IPS DF 6.9 (cell line): ENCODE data around the gene RFC1.
"Not testable (repeated sequence)": the region's sequence is repeated elsewhere in the genome, so short reads cannot be mapped to it uniquely, and the experiment has no call there.

Experiments
- DNase-seq: peaks from one replicate; pipeline ENCODE4 v3.0.0-alpha.2; 2013; ENCODE audit warnings: low read depth, low spot score
- H3K27ac ChIP-seq: one replicate; pipeline ENCODE4 v1.5.1; 2013; ENCODE audit warnings: low read length, control low read depth
- H3K27me3 ChIP-seq: 2 replicates; pipeline ENCODE4 v1.6.1; 2013; ENCODE audit warnings: mild to moderate bottlenecking, low read length; ENCODE audit not compliant: control insufficient read depth, insufficient read depth
- H3K36me3 ChIP-seq: 2 replicates; pipeline ENCODE4 v1.6.1; 2013; ENCODE audit warnings: low read length; ENCODE audit not compliant: control insufficient read depth, insufficient read depth
- H3K4me1 ChIP-seq: 2 replicates; pipeline ENCODE4 v1.6.1; 2013; ENCODE audit warnings: low read length; ENCODE audit not compliant: control insufficient read depth, insufficient read depth
- H3K4me3 ChIP-seq: 2 replicates; pipeline ENCODE4 v1.5.1; 2013; ENCODE audit warnings: mild to moderate bottlenecking, low read length
- H3K9me3 ChIP-seq: 2 replicates; pipeline ENCODE4 v1.6.1; 2013; ENCODE audit warnings: low read length, inconsistent platforms; ENCODE audit not compliant: control insufficient read depth, insufficient read depth
- WGBS: extraction: QIAGEN DNeasy Blood & Tissue Kit; methylation state at CpG from one replicate; pipeline ENCODE4 v1.1.7; 2013; ENCODE audit warnings: mixed read lengths, missing lambda C conversion rate; ENCODE audit not compliant: insufficient read length, insufficient coverage; 5-methylcytosine and 5-hydroxymethylcytosine counted together

RFC1 gene

DNA sequence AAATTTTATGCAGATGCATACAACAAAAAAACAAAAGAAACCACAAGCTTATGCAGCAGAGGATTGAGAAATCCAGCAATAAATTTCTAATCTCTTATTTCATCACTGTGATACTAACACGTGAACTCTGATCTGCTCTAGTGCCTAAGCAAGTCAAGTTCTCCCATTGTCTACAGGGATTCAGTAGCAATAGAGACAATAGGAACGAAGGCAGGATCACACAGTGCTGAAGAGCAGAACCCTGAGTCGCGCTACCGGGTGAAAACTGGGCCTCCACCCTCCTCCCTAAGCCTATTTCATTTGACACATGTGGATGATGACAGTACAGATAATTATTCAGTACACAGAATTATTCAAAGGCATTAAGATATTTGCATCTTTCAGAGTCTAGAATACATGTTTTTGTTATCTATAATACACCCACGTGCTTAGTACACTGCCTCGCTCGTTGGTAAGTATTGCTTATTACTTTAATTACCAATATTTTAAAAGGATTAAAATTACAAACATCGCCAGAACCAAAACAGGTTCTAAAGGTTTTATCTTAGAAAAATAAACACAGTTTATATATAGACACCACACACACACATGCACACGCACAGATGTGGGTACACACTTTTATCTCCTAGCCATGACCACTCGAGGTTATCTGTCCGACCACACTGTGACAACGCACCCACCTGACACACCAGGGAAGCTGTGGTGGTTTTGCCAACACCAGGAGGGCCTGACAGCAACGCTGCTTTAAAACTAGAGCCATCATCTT, 60.1 kb downstream of the RFC1 start:
- WGBS = no CpG with 5 or more reads among the region's 14 CpGs
- no peak overlapping the region for H3K27ac ChIP-seq
- H3K4me3 ChIP-seq = no peak overlapping the region
- H3K27me3 ChIP-seq = no peaks in the 10 kb centered on the region
- DNase-seq = no peak
- no peaks in the 10 kb centered on the region for H3K4me1 ChIP-seq
- no peaks in the 10 kb centered on the region for H3K9me3 ChIP-seq
- H3K36me3 ChIP-seq = peaks cover 7% of the 10 kb centered on the region; the same call in 1 of the 2 replicates

DNA sequence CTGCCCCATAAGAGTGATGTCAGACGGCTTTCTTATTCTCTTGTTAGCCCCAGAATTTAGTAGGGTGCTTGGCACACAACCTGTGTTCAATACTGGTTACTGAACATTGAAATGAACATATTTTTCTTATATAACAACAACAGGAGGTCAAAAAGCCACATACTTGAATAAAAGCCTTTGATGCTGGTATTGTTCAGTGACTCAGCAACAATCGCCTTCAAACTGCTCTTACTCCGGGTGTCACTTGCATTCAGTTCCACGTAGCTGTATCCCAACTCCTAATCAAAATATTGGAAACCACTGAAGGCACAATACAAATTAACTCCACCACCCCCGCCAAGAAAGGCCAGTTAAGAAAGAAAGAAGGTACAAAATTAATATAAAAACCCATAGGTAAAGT, 61.5 kb downstream of the RFC1 start:
- no peaks in the 10 kb centered on the region for H3K4me1 ChIP-seq
- DNase-seq = no peak
- no CpG with 5 or more reads among the region's 5 CpGs for WGBS
- no peak overlapping the region for H3K4me3 ChIP-seq
- peaks cover 13% of the 10 kb centered on the region for H3K36me3 ChIP-seq
- no peaks in the 10 kb centered on the region for H3K27me3 ChIP-seq
- H3K27ac ChIP-seq = no peak overlapping the region
- no peaks in the 10 kb centered on the region for H3K9me3 ChIP-seq

DNA sequence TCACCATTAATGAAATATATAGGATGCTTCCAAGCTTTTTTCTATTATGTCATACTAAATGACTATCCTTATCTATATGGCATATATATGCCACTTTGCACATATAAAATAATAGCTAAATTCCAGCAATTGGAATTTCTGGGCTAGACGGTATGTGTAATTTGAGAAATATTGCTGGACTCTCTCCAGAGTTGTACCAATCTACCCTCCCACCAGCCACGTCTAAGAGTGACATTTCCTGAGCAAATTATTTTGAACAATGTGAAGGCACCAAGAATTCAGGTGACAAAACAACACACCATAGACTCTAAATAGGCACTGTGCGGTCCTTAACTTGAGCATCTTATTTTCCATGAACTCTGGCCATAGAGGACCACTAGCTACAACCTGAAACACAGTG, 62.3 kb downstream of the RFC1 start:
- no peaks in the 10 kb centered on the region for H3K9me3 ChIP-seq
- H3K27me3 ChIP-seq = no peaks in the 10 kb centered on the region
- peaks cover 10% of the 10 kb centered on the region for H3K36me3 ChIP-seq
- no peaks in the 10 kb centered on the region for H3K4me1 ChIP-seq
- no CpG with 5 or more reads among the region's 3 CpGs for WGBS
- no peak overlapping the region for H3K27ac ChIP-seq
- no peak overlapping the region for H3K4me3 ChIP-seq
- DNase-seq = no peak

- peaks cover 10% of the 10 kb centered on the region for H3K36me3 ChIP-seq
- WGBS = no CpG with 5 or more reads among the region's 1 CpG
Measured at GRCh38 chr4:39302901-39303300, 63.3 kb downstream of the RFC1 start.

DNA sequence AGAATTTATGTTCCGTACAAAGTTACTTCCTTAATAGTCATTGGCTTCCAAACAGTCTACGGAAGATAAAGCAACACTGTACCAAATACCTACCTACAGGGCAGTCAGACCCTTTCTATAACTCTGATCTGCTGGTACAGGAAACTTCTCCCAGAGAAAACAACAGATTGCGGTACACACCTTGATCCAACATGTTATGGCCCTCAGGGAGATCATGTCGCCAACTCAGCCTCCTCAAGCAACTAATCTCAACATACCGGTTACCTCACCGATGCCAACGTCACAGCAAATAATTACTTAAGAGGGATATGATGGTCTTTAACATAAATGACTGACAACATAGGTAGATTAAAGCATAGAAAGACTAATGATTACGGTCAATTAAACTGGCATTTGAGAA, 70.4 kb downstream of the RFC1 start:
- H3K4me3 ChIP-seq = no peak overlapping the region
- no peak for DNase-seq
- no peaks in the 10 kb centered on the region for H3K27me3 ChIP-seq
- peaks cover 22% of the 10 kb centered on the region for H3K36me3 ChIP-seq
- H3K27ac ChIP-seq = no peak overlapping the region
- WGBS = no CpG with 5 or more reads among the region's 8 CpGs
- H3K9me3 ChIP-seq = no peaks in the 10 kb centered on the region
- no peaks in the 10 kb centered on the region for H3K4me1 ChIP-seq

More at GRCh38 chr4:39302901-39303300, 63.3 kb downstream of the RFC1 start:
- H3K27me3 ChIP-seq = no peaks in the 10 kb centered on the region
- no peaks in the 10 kb centered on the region for H3K9me3 ChIP-seq
- DNase-seq = no peak
- H3K4me1 ChIP-seq = no peaks in the 10 kb centered on the region
- H3K4me3 ChIP-seq = no peak overlapping the region
- no peak overlapping the region for H3K27ac ChIP-seq

DNA sequence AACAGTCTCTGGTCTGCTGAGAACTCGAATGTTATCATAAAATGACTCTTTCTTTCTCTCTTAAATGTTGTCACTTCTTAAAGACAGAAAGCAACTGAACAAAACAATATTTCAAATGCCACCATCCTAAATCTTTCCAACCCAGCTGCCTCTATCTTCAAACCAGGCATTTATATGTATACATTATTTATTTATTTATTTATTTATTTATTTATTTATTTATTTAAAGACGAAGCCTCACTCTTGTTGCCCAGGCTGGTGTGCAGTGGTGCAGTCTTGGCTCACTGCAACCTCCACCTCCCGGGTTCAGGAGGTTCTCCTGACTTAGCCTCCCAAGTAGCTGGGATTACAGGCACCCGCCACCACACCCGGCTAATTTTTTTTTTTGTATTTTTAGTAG, 73.7 kb downstream of the RFC1 start:
- not testable (repeated sequence) for H3K27ac ChIP-seq, H3K27me3 ChIP-seq, H3K9me3 ChIP-seq, H3K4me3 ChIP-seq, H3K4me1 ChIP-seq, DNase-seq
- no CpG with 5 or more reads among the region's 5 CpGs for WGBS
- peaks cover 17% of the 10 kb centered on the region; the same call in 1 of the 2 replicates for H3K36me3 ChIP-seq

GRCh38 chr4:39291686-39292085, 74.5 kb downstream of the RFC1 start:
- H3K27me3 ChIP-seq = no peaks in the 10 kb centered on the region
- no peak overlapping the region for H3K4me3 ChIP-seq
- no peaks in the 10 kb centered on the region for H3K4me1 ChIP-seq
- no peak overlapping the region for H3K27ac ChIP-seq
- H3K36me3 ChIP-seq = peaks cover 17% of the 10 kb centered on the region; the same call in 1 of the 2 replicates
- no peaks in the 10 kb centered on the region for H3K9me3 ChIP-seq
- no peak for DNase-seq
- WGBS = no CpG with 5 or more reads among the region's 2 CpGs

- DNase-seq = no peak
- peaks cover 5% of the 10 kb centered on the region; the same call in 1 of the 2 replicates for H3K36me3 ChIP-seq
- H3K27me3 ChIP-seq = no peaks in the 10 kb centered on the region
- H3K27ac ChIP-seq = no peak overlapping the region
- H3K4me3 ChIP-seq = no peak overlapping the region
- H3K9me3 ChIP-seq = no peaks in the 10 kb centered on the region
- WGBS = no CpG with 5 or more reads among the region's 4 CpGs
- no peaks in the 10 kb centered on the region for H3K4me1 ChIP-seq
Measured at GRCh38 chr4:39287223-39287622, 78.9 kb downstream of the RFC1 start.

DNA sequence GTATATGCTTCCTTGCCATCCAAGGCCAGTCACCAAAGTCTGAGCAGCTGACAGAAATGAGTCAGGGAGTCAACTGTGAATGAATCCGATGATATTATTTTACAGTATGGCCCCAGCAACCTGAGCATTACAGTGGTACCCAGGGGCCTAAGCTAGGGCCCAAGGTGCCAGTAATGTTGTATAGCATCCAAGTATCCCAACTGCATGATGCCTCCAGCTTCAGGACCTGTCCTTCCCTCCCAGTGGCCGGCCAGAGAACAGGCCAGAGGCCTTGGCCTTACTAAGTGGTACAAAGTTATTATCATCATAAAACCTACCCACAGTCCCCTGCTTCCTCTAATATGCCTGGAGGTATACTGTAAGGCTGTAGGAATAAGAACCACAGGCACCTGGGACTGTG, 79.9 kb downstream of the RFC1 start:
- Histone ChIP-seq H3K27me3 (no peaks in the 10 kb centered on the region), H3K4me1 (no peaks in the 10 kb centered on the region), H3K9me3 (no peaks in the 10 kb centered on the region), H3K36me3 (no peaks in the 10 kb centered on the region), H3K27ac (no peak overlapping the region), H3K4me3 (no peak overlapping the region)
- DNase-seq = no peak
- no CpG with 5 or more reads among the region's 2 CpGs for WGBS

DNA sequence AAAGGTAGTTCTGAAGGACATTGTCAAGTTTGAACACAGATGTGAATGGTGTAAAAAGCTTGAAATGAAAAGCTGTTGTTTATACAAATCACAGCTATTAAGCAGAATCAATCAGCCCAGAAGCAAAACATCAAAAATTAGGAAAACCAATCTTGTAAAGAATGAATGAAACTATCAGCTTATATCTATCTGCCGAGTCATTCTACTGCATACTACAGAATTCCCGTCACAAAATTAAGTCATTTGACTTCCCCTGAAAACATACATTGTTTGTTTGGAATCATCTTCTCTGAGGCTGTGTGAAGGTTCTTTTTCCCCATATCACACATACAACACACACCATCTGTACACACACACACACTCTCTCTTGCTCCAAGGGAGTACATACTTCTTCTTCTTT, 80.3 kb downstream of the RFC1 start:
- H3K9me3 ChIP-seq = no peaks in the 10 kb centered on the region
- no peaks in the 10 kb centered on the region for H3K36me3 ChIP-seq
- no peaks in the 10 kb centered on the region for H3K4me1 ChIP-seq
- no peak overlapping the region for H3K27ac ChIP-seq
- no peak for DNase-seq
- H3K4me3 ChIP-seq = no peak overlapping the region
- H3K27me3 ChIP-seq = no peaks in the 10 kb centered on the region
- no CpG with 5 or more reads among the region's 2 CpGs for WGBS
